Measurements from ENCODE around the gene OR5AL1.

- TF ChIP-seq CTCF (IDR thresholded peaks at IDR 0.05) (no peak), POLR2AphosphoS5 (IDR thresholded peaks at IDR 0.05; ENCODE audit: insufficient read depth in 1 of 2, low read depth in 1 of 2) (no peak)
Observed at GRCh38 chr11:56396047-56396446, 16.4 kb upstream of the OR5AL1 start.
